GM19035 (cell line): ENCODE measurements around the gene IARS2.
"Not testable (repeated sequence)": the region's sequence is repeated elsewhere in the genome, so short reads cannot be mapped to it uniquely, and the experiment has no call there.

ENCODE experiments used
- ATAC-seq: cut with Tn5 transposase; IDR thresholded peaks from one replicate; pipeline ENCODE4 v1.9.1; 2021; ENCODE audit not compliant: unreplicated experiment

The IARS2 gene

GRCh38 chr1:220112600-220112999 lies 18.7 kb downstream of the IARS2 start:
- ATAC-seq = not testable (repeated sequence)

GRCh38 chr1:220113136-220113695 lies 19.3 kb downstream of the IARS2 start:
- ATAC-seq = no peak

- ATAC-seq = no peak
Observed at GRCh38 chr1:220119043-220119512, 25.1 kb downstream of the IARS2 start.

- no peak for ATAC-seq
Observed at GRCh38 chr1:220121791-220122530, 28.0 kb downstream of the IARS2 start.

GRCh38 chr1:220123066-220123465 lies 29.1 kb downstream of the IARS2 start:
- no peak for ATAC-seq

GRCh38 chr1:220123889-220124288 lies 30.0 kb downstream of the IARS2 start:
- no peak for ATAC-seq

GRCh38 chr1:220124542-220124941 lies 30.6 kb downstream of the IARS2 start:
- no peak for ATAC-seq

GRCh38 chr1:220127076-220127475 lies 33.1 kb downstream of the IARS2 start:
- ATAC-seq = no peak

- ATAC-seq = no peak
Observed at GRCh38 chr1:220129479-220130210, 35.7 kb downstream of the IARS2 start.

- ATAC-seq = no peak
Observed at GRCh38 chr1:220135755-220136154, 41.8 kb downstream of the IARS2 start.

- ATAC-seq = no peak
Observed at GRCh38 chr1:220137019-220137786, 43.3 kb downstream of the IARS2 start.

- ATAC-seq = no peak
Observed at GRCh38 chr1:220139966-220140365, 46.0 kb downstream of the IARS2 start.

- no peak for ATAC-seq
Observed at GRCh38 chr1:220144051-220144450, 50.1 kb downstream of the IARS2 start.

GRCh38 chr1:220149742-220150141 lies 55.8 kb downstream of the IARS2 start:
- no peak for ATAC-seq

GRCh38 chr1:220151454-220151853 lies 57.5 kb downstream of the IARS2 start:
- no peak for ATAC-seq

GRCh38 chr1:220153147-220153546 lies 59.2 kb downstream of the IARS2 start:
- no peak for ATAC-seq

GRCh38 chr1:220156620-220157146 lies 62.8 kb downstream of the IARS2 start:
- no peak for ATAC-seq

- no peak for ATAC-seq
Observed at GRCh38 chr1:220157738-220158137, 63.8 kb downstream of the IARS2 start.

GRCh38 chr1:220158530-220158929 lies 64.6 kb downstream of the IARS2 start:
- ATAC-seq = not testable (repeated sequence)

GRCh38 chr1:220159041-220159440 lies 65.1 kb downstream of the IARS2 start:
- no peak for ATAC-seq

- no peak for ATAC-seq
Observed at GRCh38 chr1:220160027-220160426, 66.1 kb downstream of the IARS2 start.
